HG03097 (cell line): Measurements from ENCODE around the gene SPRED2.
A peak's percentile ranks its signal among the peaks of the same experiment; 100 is the strongest.

Experiments used
- ATAC-seq: cut with Tn5 transposase; IDR thresholded peaks from one replicate; pipeline ENCODE4 v1.9.1; 2021; ENCODE audit not compliant: unreplicated experiment, low FRiP score

Gene SPRED2

DNA sequence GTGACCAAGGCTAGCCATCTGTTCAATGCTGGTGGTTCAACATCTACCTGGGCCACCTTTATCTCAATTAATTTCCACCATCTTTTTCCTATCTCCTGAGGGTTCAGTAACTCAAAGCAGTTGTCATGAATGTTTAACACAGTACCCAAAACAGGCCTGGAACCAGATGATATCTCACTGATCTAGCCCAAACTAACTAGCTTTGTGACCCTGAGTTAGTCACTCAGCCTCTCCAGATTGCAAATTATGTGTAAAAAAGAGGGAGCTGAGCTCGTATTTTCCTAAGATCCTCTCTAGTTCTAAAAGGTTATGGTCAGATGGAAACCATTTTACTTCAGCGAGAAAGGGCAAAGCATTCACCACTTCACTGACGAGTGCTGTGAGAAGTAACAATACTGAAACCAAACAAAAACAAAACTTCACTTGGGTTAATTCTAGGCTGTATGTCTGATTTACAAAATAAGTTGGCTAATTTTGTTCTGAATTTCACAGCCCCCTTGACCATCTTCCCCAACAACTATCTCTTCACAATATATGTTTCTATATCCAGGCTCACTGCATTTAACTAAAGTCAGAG is 14.8 kb downstream of the SPRED2 start:
- ATAC-seq, result no peak

DNA sequence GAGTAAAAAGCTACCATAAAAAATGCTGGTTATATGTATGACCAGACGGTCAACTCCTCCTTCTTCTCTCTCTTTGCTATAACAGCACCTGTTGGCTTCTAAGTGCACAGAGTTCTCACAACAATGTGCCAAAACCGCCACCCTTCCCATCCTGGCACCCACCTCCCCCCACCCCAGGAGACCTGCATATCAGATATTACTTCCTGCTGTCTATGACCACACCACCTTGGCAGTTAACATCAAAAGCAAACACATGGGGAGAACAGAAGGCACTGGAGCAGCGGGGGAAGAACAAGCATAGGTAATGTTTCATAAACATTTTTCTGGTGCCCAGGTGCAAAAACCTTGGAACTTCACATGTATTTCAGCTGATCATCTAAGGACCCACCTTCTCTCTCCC is 15.5 kb downstream of the SPRED2 start:
- ATAC-seq, result no peak

DNA sequence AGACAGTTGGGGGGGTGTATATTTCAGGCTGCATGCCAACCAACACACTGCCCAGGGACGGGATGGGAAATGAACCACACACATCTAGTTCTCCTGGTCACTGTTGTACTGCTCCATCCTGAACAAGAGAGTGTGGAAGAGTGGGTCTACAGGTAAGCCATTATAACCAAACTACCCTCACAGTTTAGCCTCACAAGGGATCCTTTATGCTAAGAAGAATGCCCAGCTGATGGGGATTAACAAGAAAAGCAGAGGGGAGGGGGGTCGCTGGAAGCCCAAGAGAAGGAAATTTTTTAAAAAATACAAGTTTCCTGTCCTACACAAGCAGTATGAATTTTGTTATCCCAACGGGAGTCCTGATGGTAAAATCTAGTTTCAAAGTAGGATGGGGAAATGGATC is 16.1 kb downstream of the SPRED2 start:
- ATAC-seq, result no peak

DNA sequence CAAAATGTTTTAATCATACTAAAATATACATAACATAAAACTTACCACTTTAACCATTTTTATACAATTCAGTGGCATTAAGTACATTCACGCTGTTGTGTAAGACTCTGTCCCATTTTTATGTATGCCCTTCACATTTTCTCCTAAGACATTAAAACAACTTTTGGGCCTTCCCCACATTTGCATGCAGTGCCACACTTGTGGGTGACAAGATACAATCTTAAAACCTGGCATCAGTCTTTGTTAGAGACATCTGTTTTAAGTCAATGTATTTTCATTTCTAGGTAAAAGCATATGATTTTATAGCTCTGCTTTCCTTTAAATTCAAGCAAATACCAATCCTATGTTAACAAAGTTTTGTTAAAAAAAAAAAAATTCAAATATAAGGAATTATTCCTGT is 17.3 kb downstream of the SPRED2 start:
- ATAC-seq, result no peak

DNA sequence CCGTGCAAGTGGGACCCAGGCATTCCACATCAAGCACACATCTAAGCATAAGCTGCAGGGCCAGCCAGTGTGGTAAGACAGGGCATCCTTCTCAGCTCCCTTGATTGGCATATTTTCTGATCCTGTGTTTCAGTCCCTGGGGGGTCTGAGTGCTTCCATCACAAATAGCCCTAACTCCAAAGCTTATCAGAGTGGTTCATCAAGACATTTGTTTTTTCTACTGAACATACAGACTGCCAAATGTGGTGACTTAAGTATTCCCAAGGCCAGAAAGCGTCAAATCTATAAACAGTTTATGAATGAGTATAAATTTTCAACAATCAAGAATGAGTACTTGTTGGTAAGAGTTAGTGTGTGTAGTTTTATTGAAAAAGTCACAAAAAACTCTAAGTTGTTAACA is 18.8 kb downstream of the SPRED2 start:
- no peak for ATAC-seq

DNA sequence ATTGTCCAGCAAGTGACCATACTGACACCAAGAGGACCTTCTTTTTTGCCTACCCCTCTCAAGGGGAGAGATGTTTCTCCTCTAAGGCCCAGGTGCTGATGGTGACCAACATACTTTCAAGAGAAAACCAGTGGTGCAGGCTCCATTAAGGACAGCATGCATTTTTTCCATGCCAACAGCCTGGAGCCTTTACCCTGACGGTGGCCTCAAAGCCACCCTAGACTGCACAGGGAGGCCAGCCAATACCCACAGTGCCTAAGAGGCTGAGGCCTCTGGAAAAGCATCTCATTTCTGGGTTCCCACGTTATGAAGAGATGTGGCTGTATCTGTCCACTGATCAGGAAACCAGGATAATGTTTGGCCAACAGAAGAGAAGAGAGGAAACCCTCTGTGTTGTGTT is 19.3 kb downstream of the SPRED2 start:
- ATAC-seq, result no peak

DNA sequence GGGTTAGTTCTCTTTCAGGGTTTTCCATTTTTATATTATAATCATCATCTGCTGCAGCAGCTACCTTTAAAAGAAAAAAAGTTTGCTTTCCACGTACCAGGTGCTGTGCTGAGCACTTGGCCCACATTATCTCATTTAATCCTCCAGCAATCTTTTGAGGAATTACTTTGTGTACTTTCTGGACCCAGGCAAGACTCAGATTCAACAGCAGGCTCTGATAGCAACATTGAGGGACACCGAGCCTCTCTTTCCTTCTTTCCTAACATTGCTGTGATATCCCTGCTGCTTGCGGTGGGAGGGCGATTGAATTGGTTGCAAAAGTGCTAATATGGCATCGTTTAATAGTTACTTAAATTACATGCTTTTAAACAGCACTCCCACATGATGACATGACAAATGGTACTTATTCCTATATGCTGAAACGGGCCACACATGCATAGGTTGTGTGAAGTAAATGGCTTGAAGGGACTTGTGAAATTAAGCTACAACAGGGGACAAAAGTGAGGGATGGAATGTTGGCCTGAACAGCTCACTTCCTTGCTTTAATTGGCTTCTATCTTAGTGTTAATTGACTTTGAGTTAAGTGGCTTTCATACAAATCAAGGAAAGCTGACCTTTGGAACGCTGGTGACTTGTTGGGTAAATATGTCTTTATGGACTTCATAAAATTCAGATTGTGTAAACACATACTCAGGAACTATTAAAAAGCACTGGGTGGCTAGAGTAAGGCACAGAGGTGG is 21.2 kb downstream of the SPRED2 start:
- no peak for ATAC-seq

DNA sequence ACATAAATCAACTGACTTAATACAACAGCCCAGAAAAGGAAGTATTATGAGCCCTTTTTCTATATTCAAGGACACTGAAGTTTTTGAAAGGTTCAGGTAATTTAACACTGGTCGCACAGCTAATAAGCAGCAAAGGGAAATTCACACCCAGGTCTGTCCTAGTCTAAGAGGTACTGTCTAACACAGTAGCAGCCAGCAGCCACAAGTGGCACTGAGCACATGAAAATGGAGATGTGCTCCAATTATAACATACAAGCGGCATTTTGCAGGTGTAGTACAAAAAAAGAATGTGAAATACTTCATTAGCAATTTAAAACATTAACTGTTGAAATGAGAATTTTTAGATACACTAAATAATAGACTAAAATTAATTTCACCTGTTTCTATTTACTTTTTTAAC is 23.4 kb downstream of the SPRED2 start:
- ATAC-seq, result no peak

DNA sequence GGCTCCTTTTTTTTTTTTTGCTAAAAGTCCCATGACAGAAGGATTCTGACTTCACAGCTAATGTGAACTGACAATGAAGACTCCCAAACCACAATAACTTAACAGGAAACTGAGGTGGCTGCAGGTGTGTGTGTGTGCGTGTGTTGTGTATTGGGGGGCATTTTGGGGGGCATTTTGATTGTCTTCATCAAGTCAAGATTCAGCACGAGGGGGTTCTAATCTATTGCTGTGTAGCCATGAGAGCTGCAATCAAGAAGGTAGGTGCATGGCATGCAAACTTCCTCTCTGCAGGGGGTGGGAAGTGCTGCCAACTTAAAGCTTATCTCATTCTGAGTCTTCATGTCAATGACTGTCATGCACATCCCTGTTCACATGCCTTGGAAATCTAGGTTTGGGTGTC is 25.2 kb downstream of the SPRED2 start:
- ATAC-seq, result no peak

DNA sequence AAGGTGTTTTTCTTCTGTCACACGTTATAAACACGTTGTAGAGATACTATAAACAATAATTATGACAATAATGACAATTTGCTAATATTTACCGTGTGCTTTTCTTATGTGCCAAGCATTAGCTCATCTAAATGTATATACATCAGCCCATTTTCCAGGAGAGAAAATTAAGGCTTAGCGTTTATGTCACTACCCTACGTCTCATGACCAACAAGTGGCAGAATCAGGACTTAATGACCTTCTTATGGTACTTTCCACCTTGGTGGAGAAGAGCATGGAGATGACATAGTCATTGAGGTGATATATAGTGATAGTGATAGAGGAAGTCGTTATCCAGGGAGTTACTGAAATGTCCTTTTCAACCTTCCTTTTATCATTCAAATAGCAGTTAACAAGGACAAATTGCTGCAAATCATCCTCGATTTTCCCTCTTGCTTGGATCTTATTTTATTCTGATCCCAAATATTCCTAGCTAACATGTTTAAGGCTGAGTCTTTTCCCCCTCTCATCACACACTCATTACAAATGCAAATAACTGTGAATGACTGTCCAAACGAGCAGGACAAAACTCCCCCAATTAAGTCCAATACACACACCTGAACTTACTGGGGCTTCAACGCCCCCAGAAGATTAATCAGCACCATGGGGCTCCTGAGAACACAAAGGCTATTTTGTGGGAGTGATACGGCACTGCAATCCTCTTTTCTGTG is 27.3 kb downstream of the SPRED2 start:
- ATAC-seq, result no peak

DNA sequence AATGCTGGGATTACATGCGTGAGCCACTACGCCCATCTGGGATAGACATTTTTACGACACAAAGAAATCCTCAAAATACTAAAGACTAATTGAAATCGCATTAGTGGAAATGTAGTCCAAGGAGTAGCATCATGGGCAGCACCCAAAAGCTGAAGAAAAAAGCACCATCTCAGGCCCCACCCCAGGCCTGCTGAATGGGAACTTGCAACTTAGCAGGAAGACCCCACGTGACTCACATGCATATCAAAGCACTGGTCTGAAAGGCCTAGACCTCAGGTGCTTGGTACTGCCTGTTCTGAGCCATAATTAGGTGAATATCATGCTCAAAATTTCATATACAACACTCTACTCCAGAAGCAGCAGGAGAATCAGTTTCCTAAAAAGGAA is 28.9 kb downstream of the SPRED2 start:
- ATAC-seq, result no peak

DNA sequence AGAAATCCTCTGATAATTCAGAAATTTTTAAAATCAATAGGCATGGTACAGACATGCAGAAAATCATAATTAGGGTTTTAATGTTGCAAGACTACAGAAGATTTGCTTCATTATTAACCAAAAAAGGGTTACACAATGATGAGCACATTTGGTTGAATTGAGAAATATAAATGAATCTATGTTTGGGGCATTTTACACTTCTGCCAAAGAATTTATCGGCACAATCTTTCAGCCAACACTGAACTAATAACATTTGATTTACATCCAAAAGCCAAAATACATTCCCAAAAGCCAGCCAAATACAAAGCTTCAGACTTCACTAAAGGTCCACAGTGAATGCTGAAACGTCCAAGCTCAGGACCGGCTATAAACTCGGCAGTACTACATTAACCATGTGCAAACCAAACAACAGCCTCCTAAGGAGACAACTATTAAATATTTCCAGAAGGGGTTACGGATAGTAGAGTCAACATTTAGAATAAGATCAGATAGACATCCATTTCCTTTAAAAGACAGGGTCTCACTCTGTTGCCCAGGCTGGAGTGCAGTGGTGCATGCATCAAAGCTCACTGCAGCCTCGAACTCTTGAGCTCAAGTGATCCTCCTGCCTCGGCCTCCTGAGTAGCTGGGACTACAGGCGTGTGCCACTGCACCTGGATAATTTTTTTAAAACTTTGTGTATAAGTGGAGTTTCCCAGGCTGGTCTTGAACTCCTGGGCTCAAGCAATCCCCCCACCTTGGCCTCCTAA is 29.4 kb downstream of the SPRED2 start:
- ATAC-seq, result no peak

DNA sequence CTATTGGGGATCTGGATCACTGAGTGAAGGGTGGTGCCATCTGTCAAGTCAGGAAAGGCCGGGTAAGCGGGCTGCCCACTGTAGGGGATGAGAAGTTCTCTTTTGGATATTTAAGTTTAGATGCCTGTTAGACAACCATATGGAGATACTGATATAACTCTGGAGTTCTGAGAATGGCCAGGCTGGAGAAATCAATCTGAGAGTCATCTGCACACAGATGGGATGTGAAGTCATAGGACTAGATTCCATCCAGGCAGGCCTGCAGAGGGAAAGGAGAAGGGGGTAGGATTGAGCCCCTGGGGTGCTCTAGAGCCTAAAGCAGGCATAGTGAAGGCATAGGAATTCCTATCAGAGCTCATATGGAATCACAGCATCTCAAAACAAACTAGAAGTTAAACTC is 30.1 kb downstream of the SPRED2 start:
- ATAC-seq, result no peak

DNA sequence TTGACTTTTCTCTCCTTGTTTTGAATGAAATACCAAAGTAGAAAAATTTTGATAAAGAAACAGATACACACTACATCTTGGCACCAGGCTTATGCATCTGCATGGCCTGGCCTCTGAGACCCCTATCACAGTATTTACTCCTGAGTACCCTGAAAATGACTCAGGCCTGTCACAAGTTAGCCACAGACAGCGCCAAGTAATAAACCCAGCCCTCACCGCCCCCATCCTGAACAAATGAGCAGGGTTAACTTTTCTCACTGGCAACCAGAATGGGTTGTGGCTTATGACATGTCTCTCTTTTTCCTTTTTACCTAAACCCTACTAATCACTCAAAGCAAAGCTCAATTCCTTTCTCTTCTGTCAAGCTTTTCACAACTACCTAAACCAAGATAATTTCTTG is 35.3 kb downstream of the SPRED2 start:
- ATAC-seq, result no peak

DNA sequence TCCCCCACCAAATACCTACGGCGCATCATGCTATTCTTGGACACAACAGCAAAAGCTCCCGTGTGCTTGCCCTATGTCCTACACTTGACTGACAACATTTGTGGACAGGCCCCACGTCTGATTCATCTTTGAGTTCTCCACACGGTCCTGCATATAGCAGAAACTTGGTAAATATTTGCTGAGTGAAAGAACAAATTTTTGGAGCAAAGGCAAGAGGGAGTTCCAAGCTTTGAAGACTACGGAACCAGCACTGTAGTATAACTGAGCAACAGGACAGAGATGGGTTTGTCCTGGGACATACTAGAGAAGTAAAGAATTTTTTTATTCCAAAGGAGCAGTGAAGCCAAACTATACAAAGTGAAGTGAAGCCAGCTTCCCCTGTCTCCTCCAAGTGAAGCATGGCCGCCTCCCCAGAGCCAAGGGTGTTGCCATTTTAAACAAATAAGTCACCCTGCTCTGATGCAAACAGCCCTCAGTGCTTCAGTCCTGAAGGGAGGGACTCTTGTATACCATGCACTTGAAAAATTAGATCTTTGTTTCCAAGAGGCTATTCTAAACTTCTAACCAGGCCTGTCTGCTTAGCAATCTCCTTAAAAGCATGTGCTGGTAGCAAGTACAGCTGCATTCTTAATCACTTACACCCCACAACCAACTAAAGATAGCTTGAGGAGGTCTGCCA is 35.9 kb downstream of the SPRED2 start:
- no peak for ATAC-seq

DNA sequence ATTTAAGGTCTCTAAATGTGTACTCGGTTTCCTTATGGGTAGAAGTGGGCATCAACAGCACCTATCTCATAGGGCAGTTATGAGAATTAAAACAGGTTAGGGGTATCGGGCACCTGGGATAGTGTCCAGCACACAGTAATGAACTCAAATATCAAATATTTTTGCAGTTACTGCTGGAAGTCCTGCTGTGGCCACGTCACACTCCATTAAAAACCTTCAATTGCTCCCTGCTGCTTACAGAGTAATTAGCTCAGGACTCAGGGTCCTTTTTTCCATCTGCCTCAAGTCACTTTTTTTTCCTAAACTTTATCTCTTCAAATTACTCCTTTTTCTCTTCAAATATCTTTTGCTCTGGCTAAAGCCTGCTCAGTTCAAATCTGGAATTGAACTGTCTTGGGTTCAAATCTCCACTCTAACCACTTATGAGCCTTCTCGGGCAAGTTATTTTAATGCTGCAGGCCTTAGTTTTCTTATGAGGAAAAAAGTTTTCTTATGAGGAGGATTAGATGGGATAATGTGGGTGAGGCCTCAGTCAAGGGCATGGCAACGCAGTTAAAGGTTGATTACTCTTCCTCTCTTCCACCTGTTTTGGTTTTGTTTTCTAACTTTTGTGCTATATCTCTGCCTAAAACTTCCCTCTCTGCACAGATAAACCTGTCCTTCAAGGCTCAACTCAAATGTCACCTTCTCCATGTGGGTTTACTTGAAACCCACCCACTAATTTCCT is 36.6 kb downstream of the SPRED2 start:
- no peak for ATAC-seq

DNA sequence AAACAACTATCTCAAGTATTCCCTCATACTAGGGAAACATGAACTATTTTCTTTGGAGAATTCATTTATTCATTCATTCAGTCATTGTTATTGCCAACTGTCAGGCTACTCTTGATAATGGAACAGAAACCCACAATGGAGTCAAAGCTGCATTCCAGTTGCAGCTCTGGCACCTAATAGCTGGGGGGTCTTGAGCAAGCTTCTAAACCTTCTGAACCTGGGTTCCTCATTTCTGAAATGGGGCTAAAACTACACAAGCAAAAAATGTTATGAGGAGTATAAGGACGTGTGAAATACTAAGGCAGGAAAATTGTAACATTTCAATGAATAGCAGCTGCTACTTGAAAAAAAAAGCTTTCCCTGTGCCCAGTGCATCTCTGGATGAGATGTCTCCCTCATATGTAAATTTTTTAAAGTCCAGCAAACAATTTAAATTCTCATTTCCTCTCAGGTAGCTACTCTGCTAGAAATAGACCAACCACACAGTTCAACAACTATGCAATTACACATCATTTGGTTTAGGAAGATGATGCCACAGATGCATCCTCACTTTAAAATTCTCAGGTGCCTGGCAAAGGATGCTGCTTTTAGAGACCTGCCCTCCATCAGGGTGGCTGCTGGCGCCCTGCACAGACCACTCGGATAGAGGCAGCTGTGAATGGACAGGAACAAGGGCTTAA is 38.5 kb downstream of the SPRED2 start:
- no peak for ATAC-seq

DNA sequence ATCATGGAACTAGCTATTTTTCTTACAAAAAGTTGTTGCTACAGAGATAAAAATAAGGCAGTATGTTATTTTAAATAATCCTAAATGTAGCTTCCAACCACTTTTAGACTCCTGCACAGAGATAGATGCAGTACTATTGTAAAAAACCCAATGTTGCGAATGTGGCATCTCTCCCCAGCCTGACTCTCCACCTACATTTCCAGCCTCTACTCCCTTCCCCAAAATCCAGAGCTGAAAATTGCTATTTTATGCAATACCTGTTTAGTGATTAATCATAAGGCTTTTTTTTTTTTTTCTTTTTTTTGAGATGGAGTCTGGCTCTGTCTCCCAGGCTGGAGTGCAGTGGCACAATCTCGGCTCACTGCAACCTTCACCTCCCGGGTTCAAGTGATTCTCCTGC is 39.4 kb downstream of the SPRED2 start:
- no peak for ATAC-seq

DNA sequence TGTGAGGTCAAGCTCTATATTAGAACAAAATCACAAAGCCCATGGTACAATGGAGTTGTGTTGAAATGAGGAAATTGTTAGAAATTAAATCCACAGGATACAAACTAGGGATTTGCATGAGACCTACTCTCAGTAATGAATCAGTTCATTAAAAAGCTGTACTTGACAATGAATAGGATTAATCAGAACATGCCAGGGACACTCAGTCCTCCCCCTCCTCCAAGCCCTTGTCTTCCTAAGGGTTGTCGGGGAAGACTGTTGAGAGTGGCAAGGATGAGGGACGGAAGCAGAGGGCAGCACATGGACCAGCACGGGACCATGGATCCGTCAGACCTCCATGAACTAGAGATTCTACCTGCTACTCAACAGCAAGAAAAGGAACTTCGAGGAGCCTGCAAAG is 39.8 kb downstream of the SPRED2 start:
- ATAC-seq, result no peak

DNA sequence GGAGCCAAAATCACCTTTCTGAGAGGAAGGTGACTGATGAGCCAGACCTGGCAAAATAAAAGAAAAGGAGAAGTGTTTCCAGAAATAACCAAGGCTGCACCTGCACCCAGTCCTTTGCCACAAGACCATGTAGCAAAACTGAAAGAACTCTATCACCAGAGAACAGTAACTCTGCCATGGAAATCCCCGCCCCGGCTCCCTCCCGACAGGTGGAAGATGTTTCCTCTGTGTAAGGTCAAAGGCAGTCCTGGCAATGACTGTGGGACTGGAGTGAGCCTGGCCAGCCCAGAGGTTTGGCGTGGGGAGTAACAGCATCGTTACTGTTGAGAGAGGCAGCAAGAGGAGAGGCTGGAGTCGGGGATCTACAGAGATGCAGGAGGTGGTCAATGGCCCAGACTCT is 42.3 kb downstream of the SPRED2 start:
- peak; percentile 62 for ATAC-seq
